NB4 (cell line): ENCODE measurements around the gene TMEM178A.

Experiments
- POLR2A ChIP-seq: IDR thresholded peaks from 2 replicates; pipeline ENCODE4 v1.6.1; 2011; ENCODE audit warnings: mild to moderate bottlenecking; ENCODE audit not compliant: insufficient read length; ENCODE audit errors: extremely low read depth
- TF ChIP-seq, protein P1 (sequence below): IDR thresholded peaks from one replicate; pipeline ENCODE4 v1.5.1; 2012; ENCODE audit warnings: low read depth, low read length
- TF ChIP-seq, protein P2 (sequence below): IDR thresholded peaks from 2 replicates; pipeline ENCODE4 v1.6.1; 2011; ENCODE audit warnings: low read depth, low read length

DNA sequence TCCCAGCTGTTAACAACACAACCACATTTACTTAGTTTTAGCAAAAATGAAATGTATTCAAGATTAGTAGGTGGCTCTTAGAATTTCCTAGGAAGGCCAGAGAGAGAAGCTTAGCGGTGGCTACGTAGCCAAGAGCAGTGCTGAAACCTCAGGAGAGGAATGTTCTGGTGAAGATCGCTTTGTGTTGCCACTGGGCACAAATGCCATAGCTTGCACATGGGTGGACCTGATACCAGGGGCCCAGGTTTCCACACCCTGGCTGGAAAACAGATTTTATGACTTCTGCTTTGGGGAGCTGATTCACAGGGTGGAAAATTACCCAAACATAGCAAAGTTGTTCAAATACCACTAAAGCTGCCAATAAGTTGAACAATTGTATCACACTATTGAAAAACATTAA is 69.9 kb downstream of the TMEM178A start:
- TF ChIP-seq, protein P1, sequence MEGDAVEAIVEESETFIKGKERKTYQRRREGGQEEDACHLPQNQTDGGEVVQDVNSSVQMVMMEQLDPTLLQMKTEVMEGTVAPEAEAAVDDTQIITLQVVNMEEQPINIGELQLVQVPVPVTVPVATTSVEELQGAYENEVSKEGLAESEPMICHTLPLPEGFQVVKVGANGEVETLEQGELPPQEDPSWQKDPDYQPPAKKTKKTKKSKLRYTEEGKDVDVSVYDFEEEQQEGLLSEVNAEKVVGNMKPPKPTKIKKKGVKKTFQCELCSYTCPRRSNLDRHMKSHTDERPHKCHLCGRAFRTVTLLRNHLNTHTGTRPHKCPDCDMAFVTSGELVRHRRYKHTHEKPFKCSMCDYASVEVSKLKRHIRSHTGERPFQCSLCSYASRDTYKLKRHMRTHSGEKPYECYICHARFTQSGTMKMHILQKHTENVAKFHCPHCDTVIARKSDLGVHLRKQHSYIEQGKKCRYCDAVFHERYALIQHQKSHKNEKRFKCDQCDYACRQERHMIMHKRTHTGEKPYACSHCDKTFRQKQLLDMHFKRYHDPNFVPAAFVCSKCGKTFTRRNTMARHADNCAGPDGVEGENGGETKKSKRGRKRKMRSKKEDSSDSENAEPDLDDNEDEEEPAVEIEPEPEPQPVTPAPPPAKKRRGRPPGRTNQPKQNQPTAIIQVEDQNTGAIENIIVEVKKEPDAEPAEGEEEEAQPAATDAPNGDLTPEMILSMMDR: no peak
- no peak for TF ChIP-seq POLR2A
- TF ChIP-seq, protein P2, sequence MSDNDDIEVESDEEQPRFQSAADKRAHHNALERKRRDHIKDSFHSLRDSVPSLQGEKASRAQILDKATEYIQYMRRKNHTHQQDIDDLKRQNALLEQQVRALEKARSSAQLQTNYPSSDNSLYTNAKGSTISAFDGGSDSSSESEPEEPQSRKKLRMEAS: no peak
